Esophagus muscularis mucosa (tissue), 4 donors: ENCODE results near the gene VSIG10L2. TPM values are rescaled to one million over a fixed set of nuclear protein-coding genes. Genes with fewer than 3 reads are reported as not detected.

Experiments
- DNase-seq: peaks from one replicate; pipeline ENCODE4 v3.0.0-alpha.2; 2017; ENCODE audit errors: extremely low spot score
- H3K27ac ChIP-seq, 4 donors: fragments of 200-600 bp; sonication (generic); replicated peaks in 1 of 4; 1 replicate in 3 of 4; 2 replicates in 1 of 4; pipeline ENCODE4 v1.5.1; 2016 to 2019; ENCODE audit warnings: mild to moderate bottlenecking in 1 of 4
- H3K27me3 ChIP-seq, 4 donors: fragments of 200-600 bp; sonication (generic); one replicate each; pipeline versions ENCODE4 v1.5.1 to v1.6.0; 2016 to 2019
- H3K36me3 ChIP-seq, 4 donors: fragments of 200-600 bp; sonication (generic); one replicate each; pipeline ENCODE4 v1.5.1; 2016 to 2019
- H3K4me1 ChIP-seq, 4 donors: fragments of 200-600 bp; sonication (generic); one replicate each; pipeline ENCODE4 v1.5.1; 2016 to 2019
- H3K4me3 ChIP-seq, 4 donors: fragments of 200-600 bp; sonication (generic); 1 replicate in 2 of 4; 2 replicates in 2 of 4; pipeline ENCODE4 v1.5.1; 2016 to 2019; ENCODE audit warnings: mild to moderate bottlenecking in 4 of 4, moderate library complexity in 1 of 4
- H3K9me3 ChIP-seq, 4 donors: fragments of 200-600 bp; sonication (generic); 1 replicate in 3 of 4; 2 replicates in 1 of 4; pipeline ENCODE4 v1.5.1; 2016 to 2019
- CTCF ChIP-seq, 3 experiments: fragments of 200-600 bp in 2 of 3; fragments of 450-650 bp in 1 of 3; sonication (generic) in 2 of 3; IDR thresholded peaks; one replicate each; pipeline ENCODE4 v1.5.1; 2017 to 2019; ENCODE audit warnings: antibody characterized with exemption in 3 of 3, mild to moderate bottlenecking in 2 of 3, moderate library complexity in 1 of 3
- EP300 ChIP-seq: sonication (generic); formaldehyde crosslinking; IDR thresholded peaks from one replicate; pipeline ENCODE4 v1.6.1; 2017; ENCODE audit warnings: antibody characterized with exemption
- POLR2A ChIP-seq: fragments of 450-650 bp; IDR thresholded peaks from one replicate; pipeline ENCODE4 v1.6.1; 2017; ENCODE audit warnings: antibody characterized with exemption, moderate library complexity, mild to moderate bottlenecking, low read depth
- POLR2AphosphoS5 ChIP-seq, 2 donors: sonication (generic); formaldehyde crosslinking; IDR thresholded peaks; one replicate each; pipeline ENCODE4 v1.6.1; 2017; ENCODE audit warnings: antibody characterized with exemption in 2 of 2
- WGBS: methylation state at CpG from one replicate; pipeline ENCODE4 v1.1.5; 2018; 5-methylcytosine and 5-hydroxymethylcytosine counted together
- intact Hi-C: fragments of 100-400 bp; cut with DNase I; formaldehyde crosslinking; loops from one replicate; pipeline ENCODE4 v1.15.1; 2023
- total RNA-seq, 4 donors: library from RNA; depleted of rRNA; stranded (reverse); fragments of >200 nt; gene quantifications; one replicate each; pipeline versions ENCODE4 v1.1.0 to v1.2.1, GENCODE V29; 2016

The VSIG10L2 gene
- total RNA-seq, 4 donors from 2014 or later = 0.33 to 0.57 (median 0.39) TPM; not detected in 1

GRCh38 chr11:125923633-125924032 lies 22.2 kb upstream of the VSIG10L2 start:
- no peaks in the 10 kb centered on the region for H3K9me3 ChIP-seq

GRCh38 chr11:125924384-125925007 lies 21.3 kb upstream of the VSIG10L2 start:
- DNase-seq = peak; percentile 83
- 86% methylated on average over 9 of the region's 9 CpGs for WGBS
- Histone ChIP-seq H3K4me3 (no peak overlapping the region), H3K36me3 (no peaks in the 10 kb centered on the region), H3K4me1 (peaks cover 0 to 7% (median 3%) of the 10 kb centered on the region in 4 donors), H3K9me3 (no peaks in the 10 kb centered on the region), H3K27me3 (peaks cover 0 to 7% (median 0%) of the 10 kb centered on the region in 4 donors), H3K27ac (no peak overlapping the region)
- intact Hi-C loops = loop anchor here (5.0 kb wide), 1 partner anchor 138 kb away; the partner anchor contains the start of gene CDON
- TF ChIP-seq EP300 (no peak), CTCF (IDR thresholded peaks at IDR 0.05) (no peak), POLR2AphosphoS5 (IDR thresholded peaks at IDR 0.05) (no peak), POLR2A (no peak)

More at GRCh38 chr11:125923633-125924032, 22.2 kb upstream of the VSIG10L2 start:
- H3K4me1 ChIP-seq = peaks cover 0 to 7% (median 3%) of the 10 kb centered on the region in 4 donors
- H3K27ac ChIP-seq = no peak overlapping the region
- peak; percentile 68 for DNase-seq
- intact Hi-C loops = loop anchor here (1.0 to 5.0 kb wide), 2 partner anchors 139 to 270 kb away; partner anchors contain the start of gene CDON
- WGBS = 92% methylated on average over 8 of the region's 8 CpGs
- H3K4me3 ChIP-seq = no peak overlapping the region
- H3K36me3 ChIP-seq = no peaks in the 10 kb centered on the region
- TF ChIP-seq CTCF (IDR thresholded peaks at IDR 0.05) (no peak), POLR2A (no peak), EP300 (no peak), POLR2AphosphoS5 (IDR thresholded peaks at IDR 0.05) (no peak)
- H3K27me3 ChIP-seq = peaks cover 0 to 10% (median 0%) of the 10 kb centered on the region in 4 donors

- intact Hi-C loops = no loop called here
- 65% methylated on average over 6 of the region's 6 CpGs for WGBS
Observed at GRCh38 chr11:125925247-125925740, 20.6 kb upstream of the VSIG10L2 start.

GRCh38 chr11:125925804-125926203 lies 20.0 kb upstream of the VSIG10L2 start:
- H3K27me3 ChIP-seq = no peaks in the 10 kb centered on the region
- intact Hi-C loops = no loop called here
- no peak for DNase-seq
- H3K36me3 ChIP-seq = no peaks in the 10 kb centered on the region
- peaks cover 0 to 7% (median 3%) of the 10 kb centered on the region in 4 donors for H3K4me1 ChIP-seq
- no peaks in the 10 kb centered on the region for H3K9me3 ChIP-seq
- no peak overlapping the region for H3K4me3 ChIP-seq
- TF ChIP-seq EP300 (no peak), POLR2AphosphoS5 (IDR thresholded peaks at IDR 0.05) (no peak), CTCF (IDR thresholded peaks at IDR 0.05) (no peak), POLR2A (no peak)
- no peak overlapping the region for H3K27ac ChIP-seq
- WGBS = 51% methylated on average over 3 of the region's 3 CpGs

More at GRCh38 chr11:125925247-125925740, 20.6 kb upstream of the VSIG10L2 start:
- H3K4me1 ChIP-seq = peaks cover 0 to 7% (median 3%) of the 10 kb centered on the region in 4 donors
- H3K9me3 ChIP-seq = no peaks in the 10 kb centered on the region
- TF ChIP-seq EP300 (no peak), CTCF (IDR thresholded peaks at IDR 0.05) (no peak), POLR2AphosphoS5 (IDR thresholded peaks at IDR 0.05) (no peak), POLR2A (no peak)
- no peaks in the 10 kb centered on the region for H3K27me3 ChIP-seq
- H3K4me3 ChIP-seq = no peak overlapping the region
- peak; percentile 85 for DNase-seq
- no peaks in the 10 kb centered on the region for H3K36me3 ChIP-seq
- H3K27ac ChIP-seq = no peak overlapping the region
